Motor neuron (in vitro differentiated cells): ENCODE data around the gene SZRD1. TPM values are rescaled to one million over a fixed set of nuclear protein-coding genes. Genes with fewer than 3 reads are reported as not detected.

Source experiments
- ATAC-seq, 8 experiments: fragments of 200-7000 bp; cut with Tn5 transposase; replicated peaks in 6 of 8; 2 replicates each; pipeline ENCODE4 v1.8.0; 2021; ENCODE audit warnings: mild to moderate bottlenecking in 8 of 8, moderate library complexity in 8 of 8
- H3K27ac ChIP-seq, 2 donors: fragments of 250-450 bp; sonication (Bioruptor Pico); 2 replicates each; pipeline ENCODE4 v1.9.0; 2021; ENCODE audit warnings: antibody characterized with exemption in 2 of 2, mild to moderate bottlenecking in 2 of 2, moderate library complexity in 1 of 2
- H3K4me1 ChIP-seq, 2 donors: fragments of 250-450 bp; sonication (Bioruptor Pico); replicated peaks in 1 of 2; 2 replicates each; pipeline ENCODE4 v1.6.1; 2021; ENCODE audit warnings: antibody characterized with exemption in 2 of 2, mild to moderate bottlenecking in 2 of 2, moderate library complexity in 1 of 2
- H3K4me3 ChIP-seq, 5 donors: fragments of 250-450 bp; sonication (Bioruptor Pico); 2 replicates each; pipeline ENCODE4 v1.9.0; 2021; ENCODE audit warnings: antibody characterized with exemption in 5 of 5, mild to moderate bottlenecking in 5 of 5, moderate library complexity in 4 of 5
- WGBS, 10 experiments: fragments of 450-650 bp; shearing (Covaris generic); methylation state at CpG; one replicate each; pipeline ENCODE4 v1.0.0; 2022; 5-methylcytosine and 5-hydroxymethylcytosine counted together
- in situ Hi-C, 9 experiments: fragments of 400-800 bp; cut with MboI; loops; one replicate each; pipeline ENCODE4 v1.15.0; 2021; ENCODE audit warnings: low sequenced_read_pairs in 9 of 9, low pct_unique_long_range_greater_than_20kb in 2 of 9; ENCODE audit not compliant: unreplicated experiment in 9 of 9
- total RNA-seq, 8 experiments: library from RNA; unstranded; fragments of 300-600 nt; gene quantifications; 2 replicates each; pipeline versions ENCODE4 v1.2.3 to v1.2.4, GENCODE V29; 2022

The SZRD1 gene
- total RNA-seq, 8 experiments from 2014 or later, result 37.9 to 82.0 (median 53.0) TPM

- no peak for ATAC-seq
- in situ Hi-C loops, result no loop called here
- Histone ChIP-seq H3K4me3 (no peak overlapping the region), H3K4me1 (peaks cover 9 to 10% of the 10 kb centered on the region in 2 donors), H3K27ac (no peak overlapping the region)
- 46 to 91% (median 81%) methylated on average over 2 to 7 of the region's 7 CpGs for WGBS, 10 experiments
Measured at GRCh38 chr1:16418823-16419425, 51.9 kb downstream of the SZRD1 start.

DNA sequence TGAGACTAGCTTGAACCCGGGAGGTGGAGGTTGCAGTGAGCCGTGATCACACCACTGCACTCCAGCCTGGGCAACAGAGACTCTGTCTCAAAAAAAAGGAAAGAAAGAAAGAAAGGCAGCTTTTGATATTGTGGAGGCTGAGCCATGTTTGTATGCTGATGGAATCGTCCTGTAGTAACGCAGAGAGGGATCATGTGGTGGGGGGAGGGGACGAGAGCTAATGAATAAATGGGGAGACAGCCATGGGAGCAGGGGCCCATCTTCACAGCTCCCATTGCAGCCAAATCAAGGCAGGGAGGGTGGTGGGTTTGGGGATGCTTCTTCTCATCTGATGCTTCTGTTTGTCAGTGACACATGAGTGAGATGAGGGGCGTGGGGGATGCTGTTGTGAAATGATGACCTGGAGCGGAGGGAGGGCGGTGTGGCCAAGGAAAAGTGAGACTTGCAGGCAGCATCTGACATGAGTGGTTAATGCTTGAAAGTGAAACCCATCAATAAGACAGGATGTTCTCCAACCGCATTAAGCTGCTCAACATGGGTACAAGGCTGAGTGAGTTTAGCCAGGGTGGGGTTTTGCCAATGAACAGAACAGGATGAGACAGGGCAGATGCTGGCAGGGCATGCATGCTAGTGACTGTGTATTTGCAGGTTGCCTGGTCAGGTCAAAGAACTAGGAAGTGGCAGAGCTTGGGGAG is 53.5 kb downstream of the SZRD1 start:
- H3K4me1 ChIP-seq, result peaks cover 9 to 17% of the 10 kb centered on the region in 2 donors
- in situ Hi-C loops, result no loop called here
- WGBS, 10 experiments, result 49 to 83% (median 61%) methylated on average over 1 to 7 of the region's 9 CpGs; no CpG with 5 or more reads in 5 of the 10 experiments
- peak in 5 of 8 experiments; percentile 26 to 67 (median 53) for ATAC-seq
- H3K27ac ChIP-seq, result no peak overlapping the region
- no peak overlapping the region for H3K4me3 ChIP-seq

DNA sequence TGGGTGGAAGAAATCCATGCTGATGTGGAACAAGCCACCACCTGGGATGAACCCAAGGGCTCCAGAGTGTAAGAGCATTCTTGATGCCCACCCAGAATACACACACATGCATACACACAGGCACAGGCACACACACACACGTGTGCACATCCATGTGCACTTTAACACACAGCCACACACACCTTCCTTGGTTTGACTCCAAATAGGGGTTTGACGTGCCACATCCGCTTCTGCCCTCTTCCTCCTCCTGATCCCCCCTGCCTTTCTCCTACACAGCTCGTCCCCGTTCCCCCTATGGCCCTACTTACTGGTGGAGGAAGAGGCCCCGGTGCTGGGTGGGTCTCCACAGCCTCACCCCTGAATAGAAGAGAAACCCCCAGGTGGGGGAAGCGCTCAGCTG is 54.2 kb downstream of the SZRD1 start:
- no peak overlapping the region for H3K27ac ChIP-seq
- peaks cover 9 to 17% of the 10 kb centered on the region in 2 donors for H3K4me1 ChIP-seq
- peak in 1 of 8 experiments; percentile 11 for ATAC-seq
- H3K4me3 ChIP-seq, result no peak overlapping the region
- in situ Hi-C loops, result no loop called here
- 0 to 60% (median 33%) methylated on average over 1 of the region's 7 CpGs; no CpG with 5 or more reads in 7 of the 10 experiments for WGBS, 10 experiments

GRCh38 chr1:16422041-16422440 is 55.0 kb downstream of the SZRD1 start:
- peaks cover 9 to 17% of the 10 kb centered on the region in 2 donors for H3K4me1 ChIP-seq
- no peak for ATAC-seq
- no peak overlapping the region for H3K27ac ChIP-seq
- H3K4me3 ChIP-seq, result no peak overlapping the region
- in situ Hi-C loops, result no loop called here
- WGBS, 10 experiments, result 73 to 92% (median 80%) methylated on average over 2 to 5 of the region's 7 CpGs; no CpG with 5 or more reads in 6 of the 10 experiments

GRCh38 chr1:16425125-16426025 is 58.3 kb downstream of the SZRD1 start:
- in situ Hi-C loops, result no loop called here
- ATAC-seq, result peak in 1 of 8 experiments; percentile 26
- Histone ChIP-seq H3K4me1 (peaks cover 6 to 13% of the 10 kb centered on the region in 2 donors), H3K27ac (no peak overlapping the region), H3K4me3 (no peak overlapping the region)
- WGBS, 10 experiments, result 61 to 90% (median 78%) methylated on average over 2 to 8 of the region's 10 CpGs

DNA sequence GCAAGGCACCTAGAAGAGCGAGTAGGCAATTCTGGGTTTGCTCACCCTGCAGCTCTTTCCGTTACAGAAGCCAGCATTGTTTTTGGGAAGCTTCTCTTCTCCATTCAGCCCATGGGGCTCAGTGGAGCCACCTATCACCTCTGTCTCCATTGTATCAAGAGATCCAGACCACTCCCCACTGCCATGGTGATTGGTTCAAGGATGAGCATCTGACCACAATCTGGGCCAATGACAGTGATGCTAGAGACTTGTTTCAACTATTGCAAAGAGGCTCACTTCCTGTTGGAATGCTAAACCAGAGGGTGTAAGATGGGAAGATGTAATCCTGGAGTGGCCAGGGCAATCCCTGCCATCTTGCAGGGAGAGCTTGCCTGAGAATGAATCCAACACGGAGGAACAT is 63.6 kb downstream of the SZRD1 start:
- H3K4me1 ChIP-seq, result no peaks in the 10 kb centered on the region
- in situ Hi-C loops, result no loop called here
- H3K27ac ChIP-seq, result no peak overlapping the region

DNA sequence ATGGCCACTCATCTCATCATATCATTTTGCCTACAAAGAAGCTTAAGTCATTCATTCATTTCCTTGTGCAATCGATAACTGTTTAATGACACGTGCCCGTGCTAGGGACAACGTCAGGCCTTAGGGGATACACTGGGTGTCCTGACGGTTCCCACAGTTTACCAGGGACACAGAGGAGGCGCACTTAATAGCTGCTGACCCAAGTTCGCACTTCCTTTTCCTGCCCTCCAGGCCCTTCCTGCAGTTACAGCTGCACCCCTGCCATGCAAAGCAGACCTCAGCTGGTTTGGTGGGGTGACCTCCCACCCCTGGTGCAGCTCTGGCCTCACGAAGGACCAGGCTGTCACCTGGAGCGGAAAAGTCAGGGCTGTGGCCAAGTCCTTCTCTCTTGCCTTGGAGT is 66.0 kb downstream of the SZRD1 start:
- Histone ChIP-seq H3K4me1 (no peaks in the 10 kb centered on the region), H3K4me3 (no peak overlapping the region), H3K27ac (no peak overlapping the region)
- 26 to 87% (median 72%) methylated on average over 1 to 9 of the region's 9 CpGs; no CpG with 5 or more reads in 3 of the 10 experiments for whole genome bisulfite sequencing, 10 experiments
- in situ Hi-C loops, result no loop called here
- no peak for ATAC-seq

More for the DNA sequence above, 63.6 kb downstream of the SZRD1 start:
- no peak overlapping the region for H3K4me3 ChIP-seq
- WGBS, 10 experiments, result 57 to 91% (median 78%) methylated on average over 1 to 3 of the region's 3 CpGs; no CpG with 5 or more reads in 2 of the 10 experiments
- ATAC-seq, result peak in 1 of 8 experiments; percentile 64

- Histone ChIP-seq H3K4me3 (no peak overlapping the region), H3K4me1 (no peaks in the 10 kb centered on the region), H3K27ac (no peak overlapping the region)
- WGBS, 10 experiments, result 40 to 100% (median 92%) methylated on average over 1 to 4 of the region's 4 CpGs
- no peak for ATAC-seq
- in situ Hi-C loops, result no loop called here
Measured at GRCh38 chr1:16434007-16434406, 67.0 kb downstream of the SZRD1 start.

DNA sequence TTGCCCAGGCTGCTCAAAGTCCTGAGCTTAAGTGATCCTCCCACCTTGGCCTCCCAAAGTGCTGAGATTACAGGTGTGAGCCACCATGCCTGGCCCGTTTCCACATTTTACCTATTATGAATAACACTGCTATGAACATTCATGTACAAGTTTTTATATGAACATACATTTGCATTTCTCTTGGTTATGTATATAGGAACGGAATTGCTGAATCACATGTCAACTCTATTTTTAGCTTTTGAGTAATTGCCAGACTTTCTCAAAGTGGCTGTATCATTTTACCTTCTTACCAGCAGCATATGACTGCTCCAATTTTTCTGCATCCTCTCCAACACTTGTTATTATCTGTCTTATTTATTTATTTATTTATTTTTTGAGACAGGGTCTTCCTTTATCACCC is 67.5 kb downstream of the SZRD1 start:
- in situ Hi-C loops, result no loop called here
- 0 to 100% (median 38%) methylated on average over 1 to 2 of the region's 2 CpGs; no CpG with 5 or more reads in 1 of the 10 experiments for WGBS, 10 experiments

GRCh38 chr1:16436946-16437474 is 70.0 kb downstream of the SZRD1 start, which contains the start of gene SPATA21:
SPATA21 (minus strand) TSS chr1:16437424; CDS start chr1:16431371, 6,053 bp downstream.
- WGBS, 10 experiments, result 0 to 71% (median 56%) methylated on average over 1 to 3 of the region's 3 CpGs; no CpG with 5 or more reads in 1 of the 10 experiments
- Histone ChIP-seq H3K4me3 (no peak within 1 kb of the TSS), H3K27ac (no peak within 1 kb of the TSS), H3K4me1 (peaks cover 8 to 10% of the 10 kb centered on the region in 2 donors)
- in situ Hi-C loops, result no loop called here
- ATAC-seq, result no peak

More for the DNA sequence above, 67.5 kb downstream of the SZRD1 start:
- H3K4me1 ChIP-seq, result no peaks in the 10 kb centered on the region
- no peak overlapping the region for H3K4me3 ChIP-seq
- no peak overlapping the region for H3K27ac ChIP-seq
- ATAC-seq, result peak in 1 of 8 experiments; percentile 43

GRCh38 chr1:16438516-16438915 is 71.5 kb downstream of the SZRD1 start:
- ATAC-seq, result no peak
- H3K4me1 ChIP-seq, result peaks cover 8 to 11% of the 10 kb centered on the region in 2 donors
- H3K27ac ChIP-seq, result no peak overlapping the region
- in situ Hi-C loops, result no loop called here
- WGBS, 10 experiments, result 38 to 100% (median 83%) methylated on average over 1 to 2 of the region's 2 CpGs; no CpG with 5 or more reads in 1 of the 10 experiments
- H3K4me3 ChIP-seq, result no peak overlapping the region

- ATAC-seq, result no peak
- Histone ChIP-seq H3K4me3 (no peak overlapping the region), H3K4me1 (peaks cover 8 to 11% of the 10 kb centered on the region in 2 donors), H3K27ac (no peak overlapping the region)
- in situ Hi-C loops, result no loop called here
- 67 to 100% (median 86%) methylated on average over 1 to 2 of the region's 2 CpGs; no CpG with 5 or more reads in 3 of the 10 experiments for WGBS, 10 experiments
Measured at GRCh38 chr1:16438924-16439323, 71.9 kb downstream of the SZRD1 start.
